Psoas muscle (tissue), 8 donors: ENCODE data around the gene OR11H6. TPM values are rescaled to one million over a fixed set of nuclear protein-coding genes. Genes with fewer than 3 reads are reported as not detected.

Source experiments
- ATAC-seq, 4 donors: fragments of 200-7000 bp; cut with Tn5 transposase; one replicate each; pipeline ENCODE4 v1.9.1; 2020; ENCODE audit warnings: moderate library complexity in 3 of 4, mild to moderate bottlenecking in 2 of 4
- DNase-seq, 2 donors: peaks; one replicate each; pipeline ENCODE4 v3.0.0-alpha.2; 2020
- H3K27ac ChIP-seq: fragments of 200-600 bp; one replicate; pipeline ENCODE4 v1.8.0; 2022
- H3K27me3 ChIP-seq, 3 donors: fragments of 200-600 bp in 1 of 3; one replicate each; pipeline versions ENCODE4 v1.6.1 to v1.8.0; 2013 to 2022; ENCODE audit warnings: low read length in 2 of 3, mild to moderate bottlenecking in 2 of 3, moderate library complexity in 1 of 3; ENCODE audit not compliant: insufficient read depth in 3 of 3
- H3K36me3 ChIP-seq, 2 donors: fragments of 200-600 bp in 1 of 2; one replicate each; pipeline versions ENCODE4 v1.6.1 to v1.8.0; 2013 to 2022; ENCODE audit warnings: low read depth in 1 of 2, mild to moderate bottlenecking in 1 of 2, moderate library complexity in 1 of 2; ENCODE audit not compliant: insufficient read depth in 1 of 2
- H3K4me1 ChIP-seq: fragments of 200-600 bp; one replicate; pipeline ENCODE4 v1.8.0; 2022
- H3K4me3 ChIP-seq: fragments of 200-600 bp; one replicate; pipeline ENCODE4 v1.8.0; 2022; ENCODE audit warnings: mild to moderate bottlenecking
- H3K9me3 ChIP-seq: fragments of 200-600 bp; one replicate; pipeline ENCODE4 v1.8.0; 2022
- CTCF ChIP-seq: fragments of 200-600 bp; IDR thresholded peaks from one replicate; pipeline ENCODE4 v1.8.0; 2022; ENCODE audit warnings: antibody characterized with exemption
- WGBS, 3 donors: extraction: QIAGEN DNeasy Blood & Tissue Kit; methylation state at CpG; one replicate each; pipeline versions ENCODE4 v1.1.6 to v1.1.7; 2013; 5-methylcytosine and 5-hydroxymethylcytosine counted together
- intact Hi-C, 2 donors: fragments of 100-400 bp; cut with DNase I; formaldehyde crosslinking; loops; one replicate each; pipeline versions ENCODE4 v1.11.0 to v1.14.2; 2022
- polyA plus RNA-seq, 3 donors: library from polyadenylated mRNA; stranded (reverse); fragments of 200-250 nt; gene quantifications; one replicate each; pipeline ENCODE4 v1.2.3, GENCODE V29; 2013
- total RNA-seq, 4 donors: library from RNA; stranded (reverse); fragmentation: NEBNext Ultra II Directional in 2 of 4; extraction: Animal tissue kit (Norgen Biotek cat#: 25700) in 2 of 4; gene quantifications; one replicate each; pipeline versions ENCODE4 v1.2.1 to v1.2.4, GENCODE V29; 2021 to 2023
- donor health status: healthy with polysubstance abuse.
- donor health status: DM: no; HTN: no; CAD: no; lungs with moderate emphysema.
- donor health status: Bipolar disorder and iron deficiency.
- donor health status: healthy.
- donor health status: DM: yes; HTN: yes; CAD: no.
- donor health status: DM: no; HTN: no; CAD: no.
- donor health status: DM: no; HTN: no; CAD: no.
- donor health status: DM: yes; HTN: yes; CAD: no.

The OR11H6 gene
- total and polyA plus RNA-seq, 7 donors = not detected

- Histone ChIP-seq H3K27me3 (no peaks in the 10 kb centered on the region), H3K9me3 (no peaks in the 10 kb centered on the region), H3K4me3 (no peak overlapping the region), H3K36me3 (no peaks in the 10 kb centered on the region), H3K27ac (no peak overlapping the region), H3K4me1 (no peaks in the 10 kb centered on the region)
- no peak for TF ChIP-seq CTCF
- intact Hi-C loops = no loop called here
- ATAC-seq (no peak), DNase-seq (no peak)
- WGBS, 3 donors = 61 to 66% (median 66%) methylated on average over 2 of the region's 2 CpGs
These were observed 43.6 kb upstream of the OR11H6 start for GRCh38 chr14:20179880-20180279.

- Histone ChIP-seq H3K9me3 (no peaks in the 10 kb centered on the region), H3K4me1 (no peaks in the 10 kb centered on the region), H3K27me3 (no peaks in the 10 kb centered on the region), H3K27ac (no peak overlapping the region), H3K4me3 (no peak overlapping the region), H3K36me3 (no peaks in the 10 kb centered on the region)
- ATAC-seq (no peak), DNase-seq (no peak)
- no peak for TF ChIP-seq CTCF
- WGBS, 3 donors = 41 to 53% (median 52%) methylated on average over 2 of the region's 2 CpGs
- intact Hi-C loops = no loop called here
These were observed 43.0 kb upstream of the OR11H6 start for GRCh38 chr14:20180486-20180885.

- ATAC-seq = no peak
- DNase-seq = no peak
- WGBS, 3 donors = 43 to 51% (median 49%) methylated on average over 5 of the region's 5 CpGs
- no peaks in the 10 kb centered on the region for H3K36me3 ChIP-seq
- intact Hi-C loops = no loop called here
- TF ChIP-seq CTCF = no peak
- no peak overlapping the region for H3K4me3 ChIP-seq
- H3K4me1 ChIP-seq = no peaks in the 10 kb centered on the region
- no peaks in the 10 kb centered on the region for H3K9me3 ChIP-seq
- H3K27me3 ChIP-seq = no peaks in the 10 kb centered on the region
- H3K27ac ChIP-seq = no peak overlapping the region
These were observed 39.3 kb upstream of the OR11H6 start for GRCh38 chr14:20184181-20184580.

- H3K36me3 ChIP-seq = no peaks in the 10 kb centered on the region
- intact Hi-C loops = no loop called here
- no peaks in the 10 kb centered on the region for H3K4me1 ChIP-seq
- ATAC-seq (no peak), DNase-seq (no peak)
- no peak for TF ChIP-seq CTCF
- 39 to 44% (median 44%) methylated on average over 1 of the region's 1 CpG for WGBS, 3 donors
- no peaks in the 10 kb centered on the region for H3K27me3 ChIP-seq
- H3K9me3 ChIP-seq = no peaks in the 10 kb centered on the region
- no peak within 1 kb of the TSS for H3K4me3 ChIP-seq
- no peak within 1 kb of the TSS for H3K27ac ChIP-seq
These were observed 32.9 kb upstream of the OR11H6 start, which contains the start of gene OR11G2 for GRCh38 chr14:20190596-20190995. Gene OR11G2 (plus strand): TSS chr14:20190896. CDS start chr14:20197438, 6,542 bp downstream.

GRCh38 chr14:20191396-20191795 lies 32.1 kb upstream of the OR11H6 start:
- ATAC-seq (no peak), DNase-seq (no peak)
- Histone ChIP-seq H3K27ac (no peak overlapping the region), H3K27me3 (no peaks in the 10 kb centered on the region), H3K4me3 (no peak overlapping the region), H3K4me1 (no peaks in the 10 kb centered on the region), H3K36me3 (no peaks in the 10 kb centered on the region), H3K9me3 (no peaks in the 10 kb centered on the region)
- TF ChIP-seq CTCF = no peak
- intact Hi-C loops = no loop called here
- WGBS, 3 donors = 68 to 80% (median 74%) methylated on average over 3 of the region's 3 CpGs
